Stimulated activated CD4-positive, alpha-beta T cell treated with anti-CD3 and anti-CD28 coated beads, Interleukin-1b, Interleukin-23, amount 100 ng/mL, for 4 hours (primary cell): ENCODE measurements around the gene UBA3.

Source experiments
- DNase-seq, 2 donors: peaks; one replicate each; pipeline ENCODE4 v3.0.0-alpha.2; 2020; ENCODE audit warnings: low read depth in 2 of 2

Gene UBA3

GRCh38 chr3:69066121-69066520, 14.0 kb downstream of the UBA3 start:
- no peak for DNase-seq

GRCh38 chr3:69065318-69065964, 14.7 kb downstream of the UBA3 start:
- DNase-seq = no peak

GRCh38 chr3:69063636-69064035, 16.5 kb downstream of the UBA3 start:
- no peak for DNase-seq

- no peak for DNase-seq
Measured at GRCh38 chr3:69059688-69060087, 20.5 kb downstream of the UBA3 start.

- no peak for DNase-seq
Measured at GRCh38 chr3:69058947-69059224, 21.3 kb downstream of the UBA3 start.

- DNase-seq = no peak
Measured at GRCh38 chr3:69058180-69058946, 21.8 kb downstream of the UBA3 start.

- DNase-seq = no peak
Measured at GRCh38 chr3:69052472-69052898, 27.7 kb downstream of the UBA3 start.

- peak; percentile 94 to 97 for DNase-seq
Measured at GRCh38 chr3:69051756-69052471, 28.3 kb downstream of the UBA3 start, which contains the start of gene TMF1. Gene TMF1, minus strand, starts transcription at chr3:69052333. Its CDS starts 247 bp downstream, at chr3:69052086.

GRCh38 chr3:69048990-69049389, 31.2 kb downstream of the UBA3 start:
- DNase-seq = no peak

GRCh38 chr3:69044608-69045007, 35.6 kb downstream of the UBA3 start:
- no peak for DNase-seq

GRCh38 chr3:69033470-69033869, 46.7 kb downstream of the UBA3 start:
- DNase-seq = no peak

GRCh38 chr3:69032737-69033136, 47.4 kb downstream of the UBA3 start:
- no peak for DNase-seq

GRCh38 chr3:69032142-69032541, 48.0 kb downstream of the UBA3 start:
- no peak for DNase-seq

- no peak for DNase-seq
Measured at GRCh38 chr3:69031635-69032034, 48.5 kb downstream of the UBA3 start.

- DNase-seq = no peak
Measured at GRCh38 chr3:69020857-69021256, 59.3 kb downstream of the UBA3 start.

GRCh38 chr3:69020424-69020823, 59.7 kb downstream of the UBA3 start:
- no peak for DNase-seq

GRCh38 chr3:69016901-69017300, 63.3 kb downstream of the UBA3 start:
- no peak for DNase-seq

GRCh38 chr3:69016102-69016501, 64.1 kb downstream of the UBA3 start:
- DNase-seq = no peak

GRCh38 chr3:69014022-69014580, 66.1 kb downstream of the UBA3 start:
- DNase-seq = no peak

GRCh38 chr3:69013253-69014021, 66.7 kb downstream of the UBA3 start, which contains the start of gene EOGT:
Gene EOGT, minus strand, starts transcription at chr3:69013684. Its CDS starts 3,838 bp downstream, at chr3:69009846.
- peak; percentile 66 to 84 for DNase-seq

- no peak for DNase-seq
Measured at GRCh38 chr3:69012800-69013252, 67.3 kb downstream of the UBA3 start.
